H9 (cell line): ENCODE results near the gene RUNX1. TPM values are rescaled to one million over a fixed set of nuclear protein-coding genes. Genes with fewer than 3 reads are reported as not detected.

Experiments
- DNase-seq: peaks from one replicate; pipeline ENCODE4 v3.0.0-alpha.2; 2017
- H2AFZ ChIP-seq: one replicate; pipeline ENCODE4 v1.6.1; 2013; ENCODE audit warnings: mild to moderate bottlenecking, low read length, control low read depth, moderate library complexity
- H2AK5ac ChIP-seq: 2 replicates; pipeline ENCODE4 v1.6.1; 2013; ENCODE audit warnings: low read length, control low read depth, mixed read lengths; ENCODE audit not compliant: insufficient read length
- H2BK120ac ChIP-seq: one replicate; pipeline ENCODE4 v1.6.1; 2013; ENCODE audit warnings: low read depth, mild to moderate bottlenecking, low read length, control low read depth, inconsistent platforms; ENCODE audit not compliant: poor library complexity, severe bottlenecking
- H2BK12ac ChIP-seq: 2 replicates; pipeline ENCODE4 v1.6.1; 2013; ENCODE audit warnings: low read length, control low read depth, mixed read lengths, low read depth; ENCODE audit not compliant: insufficient read length
- H2BK15ac ChIP-seq: 2 replicates; pipeline ENCODE4 v1.6.1; 2013; ENCODE audit warnings: low read depth, low read length, control low read depth
- H2BK20ac ChIP-seq: one replicate; pipeline ENCODE4 v1.6.1; 2013; ENCODE audit warnings: low read depth, mild to moderate bottlenecking, low read length, control low read depth, inconsistent platforms; ENCODE audit not compliant: poor library complexity, severe bottlenecking
- H2BK5ac ChIP-seq: 2 replicates; pipeline ENCODE4 v1.6.1; 2013; ENCODE audit warnings: low read length, control low read depth, mixed read lengths; ENCODE audit not compliant: insufficient read length
- H3K14ac ChIP-seq: 2 replicates; pipeline ENCODE4 v1.6.1; 2013; ENCODE audit warnings: low read length, control low read depth; ENCODE audit not compliant: insufficient read depth
- H3K18ac ChIP-seq: 2 replicates; pipeline ENCODE4 v1.6.1; 2013; ENCODE audit warnings: low read depth, mild to moderate bottlenecking, mixed read lengths, low read length, control low read depth; ENCODE audit not compliant: insufficient read length
- H3K23ac ChIP-seq: 2 replicates; pipeline ENCODE4 v1.6.1; 2013; ENCODE audit warnings: low read length, control low read depth, mixed read lengths, low read depth; ENCODE audit not compliant: insufficient read length
- H3K23me2 ChIP-seq: 2 replicates; pipeline ENCODE4 v1.6.1; 2013; ENCODE audit warnings: low read depth, mild to moderate bottlenecking, mixed read lengths, low read length, control low read depth; ENCODE audit not compliant: insufficient read length, poor library complexity, severe bottlenecking
- H3K27ac ChIP-seq: 2 replicates; pipeline ENCODE4 v1.5.1; 2013; ENCODE audit warnings: low read length, control low read depth, mixed read lengths, low read depth; ENCODE audit not compliant: insufficient read length
- H3K27me3 ChIP-seq: 2 replicates; pipeline ENCODE4 v1.6.1; 2013; ENCODE audit warnings: low read length, control low read depth, inconsistent platforms; ENCODE audit not compliant: insufficient read depth
- H3K4ac ChIP-seq: 2 replicates; pipeline ENCODE4 v1.6.1; 2013; ENCODE audit warnings: low read depth, mild to moderate bottlenecking, control low read depth, inconsistent platforms, low read length, moderate library complexity
- H3K4me1 ChIP-seq: 2 replicates; pipeline ENCODE4 v1.6.1; 2013; ENCODE audit warnings: low read length, control low read depth, inconsistent platforms; ENCODE audit not compliant: insufficient read depth
- H3K4me2 ChIP-seq: 2 replicates; pipeline ENCODE4 v1.6.1; 2013; ENCODE audit warnings: low read length, control low read depth, mixed read lengths; ENCODE audit not compliant: insufficient read length, insufficient read depth
- H3K56ac ChIP-seq: 2 replicates; pipeline ENCODE4 v1.6.1; 2013; ENCODE audit warnings: low read depth, mild to moderate bottlenecking, mixed read lengths, low read length, control low read depth; ENCODE audit not compliant: insufficient read length
- H3K79me1 ChIP-seq: 2 replicates; pipeline ENCODE4 v1.6.1; 2013; ENCODE audit warnings: low read depth, mild to moderate bottlenecking, moderate library complexity, low read length, control low read depth, inconsistent platforms; ENCODE audit not compliant: insufficient read depth, poor library complexity, severe bottlenecking
- H3K79me2 ChIP-seq: 2 replicates; pipeline ENCODE4 v1.6.1; 2013; ENCODE audit warnings: low read length, control low read depth, inconsistent platforms; ENCODE audit not compliant: insufficient read depth
- H3K9ac ChIP-seq: 2 replicates; pipeline ENCODE4 v1.6.1; 2013; ENCODE audit warnings: low read length, control low read depth, mixed read lengths; ENCODE audit not compliant: insufficient read length; ENCODE audit errors: extremely low read depth
- H3K9me3 ChIP-seq: one replicate; pipeline ENCODE4 v1.6.1; 2013; ENCODE audit warnings: low read depth, low read length, inconsistent platforms; ENCODE audit not compliant: control insufficient read depth
- H3T11ph ChIP-seq: one replicate; pipeline ENCODE4 v1.6.1; 2013; ENCODE audit warnings: mild to moderate bottlenecking, low read length, control low read depth, inconsistent platforms
- H4K20me1 ChIP-seq: one replicate; pipeline ENCODE4 v1.6.1; 2013; ENCODE audit not compliant: control insufficient read depth, insufficient read length, insufficient read depth
- H4K5ac ChIP-seq: 2 replicates; pipeline ENCODE4 v1.6.1; 2013; ENCODE audit warnings: low read depth, mild to moderate bottlenecking, mixed read lengths, low read length, control low read depth; ENCODE audit not compliant: insufficient read length
- H4K8ac ChIP-seq: replicated peaks from 2 replicates; pipeline ENCODE4 v1.6.1; 2013; ENCODE audit warnings: low read length, control low read depth, mixed read lengths, low read depth; ENCODE audit not compliant: insufficient read length
- H4K91ac ChIP-seq: 2 replicates; pipeline ENCODE4 v1.6.1; 2013; ENCODE audit warnings: low read depth, mild to moderate bottlenecking, moderate library complexity, mixed read lengths, low read length, control low read depth; ENCODE audit not compliant: insufficient read length
- H3K27ac Mint-ChIP-seq, 3 experiments: 2 replicates in 2 of 3; 3 replicates in 1 of 3; pipeline ENCODE4 v1.8.0; 2020 to 2021; ENCODE audit warnings: mixed read lengths in 3 of 3, mild to moderate bottlenecking in 1 of 3, moderate library complexity in 1 of 3
- H3K27me3 Mint-ChIP-seq: 2 replicates; pipeline ENCODE4 v1.8.0; 2021; ENCODE audit warnings: low read depth, mild to moderate bottlenecking, moderate library complexity, mixed read lengths
- H3K36me3 Mint-ChIP-seq, 3 experiments: 2 replicates in 2 of 3; 3 replicates in 1 of 3; pipeline ENCODE4 v1.8.0; 2020 to 2021; ENCODE audit warnings: low read depth in 3 of 3, mixed read lengths in 3 of 3; ENCODE audit not compliant: insufficient read depth in 1 of 3
- H3K4me1 Mint-ChIP-seq, 2 experiments: 2 replicates each; pipeline ENCODE4 v1.8.0; 2020; ENCODE audit warnings: mixed read lengths in 2 of 2
- H3K4me3 Mint-ChIP-seq, 2 experiments: 2 replicates in 1 of 2; 3 replicates in 1 of 2; pipeline ENCODE4 v1.8.0; 2020 to 2021; ENCODE audit warnings: mild to moderate bottlenecking in 2 of 2, mixed read lengths in 2 of 2, moderate library complexity in 1 of 2
- H3K9me3 Mint-ChIP-seq, 2 experiments: 2 replicates in 1 of 2; 3 replicates in 1 of 2; pipeline ENCODE4 v1.8.0; 2020; ENCODE audit warnings: mild to moderate bottlenecking in 2 of 2, mixed read lengths in 2 of 2, moderate library complexity in 1 of 2
- CTCF ChIP-seq: fragments of 200-600 bp; sonication (generic); conservative IDR thresholded peaks from 3 replicates; pipeline ENCODE4 v1.8.0; 2021; ENCODE audit warnings: antibody characterized with exemption, mild to moderate bottlenecking
- WGBS: extraction: QIAGEN DNeasy Blood & Tissue Kit; methylation state at CpG from one replicate; pipeline ENCODE4 v1.1.7; 2013; ENCODE audit warnings: missing lambda C conversion rate, low lambda C conversion rate, mixed read lengths; ENCODE audit not compliant: insufficient read length; ENCODE audit errors: extremely low coverage; 5-methylcytosine and 5-hydroxymethylcytosine counted together
- total RNA-seq: library from RNA; stranded (reverse); gene quantifications from 2 replicates; pipeline ENCODE4 v1.2.1, GENCODE V29; 2021

Gene RUNX1
- total RNA-seq, 1 experiment from 2014 or later = 0.72 TPM

- TF ChIP-seq CTCF = no peak; the same call in 2 of the 3 replicates
- Mint-ChIP-seq H3K27ac (no peak overlapping the region), H3K36me3 (no peaks in the 10 kb centered on the region), H3K27me3 (peaks cover 8% of the 10 kb centered on the region), H3K4me3 (no peak overlapping the region), H3K9me3 (no peaks in the 10 kb centered on the region), H3K4me1 (peaks cover 25 to 29% of the 10 kb centered on the region in 2 experiments)
- no peak overlapping the region for H4K5ac ChIP-seq
- H2BK5ac ChIP-seq = no peak overlapping the region
- H3K27me3 ChIP-seq = no peaks in the 10 kb centered on the region; the same call in 1 of the 2 replicates
- WGBS = no CpG with 5 or more reads among the region's 11 CpGs
- H3K79me2 ChIP-seq = no peaks in the 10 kb centered on the region
- no peaks in the 10 kb centered on the region; the same call in 1 of the 2 replicates for H3K4me1 ChIP-seq
- H3K4ac ChIP-seq = no peak overlapping the region
- H3K4me2 ChIP-seq = no peak overlapping the region
- no peak overlapping the region for H3K56ac ChIP-seq
- H2BK20ac ChIP-seq = no peak overlapping the region
- no peak overlapping the region for H2BK120ac ChIP-seq
- no peak overlapping the region for H4K8ac ChIP-seq
- DNase-seq = no peak
- H3T11ph ChIP-seq = no peak overlapping the region
- H2AK5ac ChIP-seq = no peak overlapping the region
- no peak overlapping the region for H2BK12ac ChIP-seq
- H2AFZ ChIP-seq = no peak overlapping the region
- no peak overlapping the region for H3K18ac ChIP-seq
- no peaks in the 10 kb centered on the region for H3K9me3 ChIP-seq
- H3K23ac ChIP-seq = no peak overlapping the region
- no peak overlapping the region for H3K14ac ChIP-seq
- no peaks in the 10 kb centered on the region for H3K23me2 ChIP-seq
- no peaks in the 10 kb centered on the region for H4K20me1 ChIP-seq
- no peaks in the 10 kb centered on the region for H3K79me1 ChIP-seq
- H3K9ac ChIP-seq = no peak overlapping the region
- H4K91ac ChIP-seq = no peak overlapping the region
- H3K27ac ChIP-seq = no peak overlapping the region
- H2BK15ac ChIP-seq = no peak overlapping the region
These were observed 136.8 kb downstream of the RUNX1 start for GRCh38 chr21:34912022-34912945.
